ENCODE measurements around the gene EHD4.

GRCh38 chr15:41871175-41871905 lies 101.0 kb downstream of the EHD4 start:
- no peak for TF ChIP-seq CTCF (IDR thresholded peaks at IDR 0.05; ENCODE audit: borderline replicate concordance, extremely low read depth, low read length, poor library complexity, severe bottlenecking)
- no peak for TF ChIP-seq EZH2 (IDR thresholded peaks at IDR 0.05; ENCODE audit: borderline replicate concordance, low read depth, low read length, severe bottlenecking)

Data from DND-41 (cell line).